ENCODE results near the gene ABAT.
"Not testable (repeated sequence)": the region's sequence is repeated elsewhere in the genome, so short reads cannot be mapped to it uniquely, and the experiment has no call there.

Gene ABAT

GRCh38 chr16:8761078-8761477 lies 86.7 kb downstream of the ABAT start:
- H3K4me1 Mint-ChIP-seq, result no peaks in the 10 kb centered on the region

GRCh38 chr16:8762254-8762653 lies 87.8 kb downstream of the ABAT start:
- no peak overlapping the region for H3K4me3 Mint-ChIP-seq
- DNase-seq, result no peak
- no peaks in the 10 kb centered on the region for H3K4me1 Mint-ChIP-seq
- no peak for ATAC-seq
- no peaks in the 10 kb centered on the region for H3K9me3 Mint-ChIP-seq
- no peak overlapping the region for H3K27ac Mint-ChIP-seq
- no peaks in the 10 kb centered on the region for H3K27me3 Mint-ChIP-seq

More at GRCh38 chr16:8761078-8761477, 86.7 kb downstream of the ABAT start:
- no peak overlapping the region for H3K27ac Mint-ChIP-seq
- DNase-seq (no peak), ATAC-seq (no peak)
- no peak overlapping the region for H3K4me3 Mint-ChIP-seq
- no peaks in the 10 kb centered on the region for H3K27me3 Mint-ChIP-seq
- no peaks in the 10 kb centered on the region for H3K9me3 Mint-ChIP-seq

GRCh38 chr16:8763083-8763482 lies 88.7 kb downstream of the ABAT start:
- H3K4me3 Mint-ChIP-seq, result no peak overlapping the region
- no peak overlapping the region for H3K27ac Mint-ChIP-seq
- H3K4me1 Mint-ChIP-seq, result no peaks in the 10 kb centered on the region
- H3K27me3 Mint-ChIP-seq, result no peaks in the 10 kb centered on the region
- no peaks in the 10 kb centered on the region for H3K9me3 Mint-ChIP-seq
- ATAC-seq (no peak), DNase-seq (no peak)

- Mint-ChIP-seq H3K4me1 (no peaks in the 10 kb centered on the region), H3K9me3 (no peaks in the 10 kb centered on the region), H3K4me3 (no peak overlapping the region), H3K27ac (no peak overlapping the region), H3K27me3 (no peaks in the 10 kb centered on the region)
- DNase-seq (no peak), ATAC-seq (no peak)
These were observed 89.5 kb downstream of the ABAT start for GRCh38 chr16:8763899-8764298.

GRCh38 chr16:8764525-8765250 lies 90.3 kb downstream of the ABAT start:
- Mint-ChIP-seq H3K27me3 (no peaks in the 10 kb centered on the region), H3K4me3 (no peak overlapping the region), H3K9me3 (no peaks in the 10 kb centered on the region), H3K4me1 (no peaks in the 10 kb centered on the region), H3K27ac (no peak overlapping the region)
- DNase-seq (no peak), ATAC-seq (no peak)

GRCh38 chr16:8767176-8767575 lies 92.8 kb downstream of the ABAT start:
- Mint-ChIP-seq H3K27me3 (no peaks in the 10 kb centered on the region), H3K4me3 (no peak overlapping the region), H3K4me1 (no peaks in the 10 kb centered on the region), H3K27ac (peak overlapping the region in 1 of 2 donors; percentile 21), H3K9me3 (no peaks in the 10 kb centered on the region)
- ATAC-seq, result no peak
- DNase-seq, result no peak

- no peak for DNase-seq
- Mint-ChIP-seq H3K9me3 (no peaks in the 10 kb centered on the region), H3K27me3 (no peaks in the 10 kb centered on the region), H3K27ac (no peak overlapping the region), H3K4me1 (no peaks in the 10 kb centered on the region), H3K4me3 (no peak overlapping the region)
- no peak for ATAC-seq
These were observed 93.9 kb downstream of the ABAT start for GRCh38 chr16:8768283-8768682.

GRCh38 chr16:8768692-8769091 lies 94.3 kb downstream of the ABAT start:
- Mint-ChIP-seq H3K4me1 (no peaks in the 10 kb centered on the region), H3K4me3 (no peak overlapping the region), H3K27ac (no peak overlapping the region), H3K27me3 (no peaks in the 10 kb centered on the region), H3K9me3 (no peaks in the 10 kb centered on the region)
- ATAC-seq (no peak), DNase-seq (no peak)

GRCh38 chr16:8773537-8773936 lies 99.1 kb downstream of the ABAT start:
- ATAC-seq, result no peak
- no peak overlapping the region for H3K27ac Mint-ChIP-seq
- H3K27me3 Mint-ChIP-seq, result no peaks in the 10 kb centered on the region
- no peak overlapping the region for H3K4me3 Mint-ChIP-seq
- no peaks in the 10 kb centered on the region for H3K4me1 Mint-ChIP-seq
- no peaks in the 10 kb centered on the region for H3K9me3 Mint-ChIP-seq
- no peak for DNase-seq

- no peak overlapping the region for H3K4me3 Mint-ChIP-seq
- no peaks in the 10 kb centered on the region for H3K4me1 Mint-ChIP-seq
- H3K27me3 Mint-ChIP-seq, result no peaks in the 10 kb centered on the region
- DNase-seq, result no peak
- ATAC-seq, result no peak
- no peaks in the 10 kb centered on the region for H3K9me3 Mint-ChIP-seq
- H3K27ac Mint-ChIP-seq, result no peak overlapping the region
These were observed 99.8 kb downstream of the ABAT start for GRCh38 chr16:8774208-8774607.

- no peak overlapping the region for H3K27ac Mint-ChIP-seq
- H3K9me3 Mint-ChIP-seq, result no peaks in the 10 kb centered on the region
- no peaks in the 10 kb centered on the region for H3K4me1 Mint-ChIP-seq
- no peak overlapping the region for H3K4me3 Mint-ChIP-seq
- no peaks in the 10 kb centered on the region for H3K27me3 Mint-ChIP-seq
- no peak for DNase-seq
- ATAC-seq, result no peak
These were observed 100.9 kb downstream of the ABAT start for GRCh38 chr16:8775359-8775758.

GRCh38 chr16:8776129-8776584 lies 101.7 kb downstream of the ABAT start:
- Mint-ChIP-seq H3K4me1 (no peaks in the 10 kb centered on the region), H3K4me3 (no peak overlapping the region), H3K27me3 (no peaks in the 10 kb centered on the region), H3K9me3 (no peaks in the 10 kb centered on the region), H3K27ac (no peak overlapping the region)
- DNase-seq (no peak), ATAC-seq (no peak)

- no peak overlapping the region for H3K4me3 Mint-ChIP-seq
- H3K27ac Mint-ChIP-seq, result no peak overlapping the region
- H3K27me3 Mint-ChIP-seq, result no peaks in the 10 kb centered on the region
- no peaks in the 10 kb centered on the region for H3K4me1 Mint-ChIP-seq
- DNase-seq (no peak), ATAC-seq (no peak)
- H3K9me3 Mint-ChIP-seq, result no peaks in the 10 kb centered on the region
These were observed 102.8 kb downstream of the ABAT start for GRCh38 chr16:8777217-8777616.

GRCh38 chr16:8781797-8782196 lies 107.4 kb downstream of the ABAT start:
- Mint-ChIP-seq H3K4me1 (no peaks in the 10 kb centered on the region), H3K27me3 (no peaks in the 10 kb centered on the region), H3K27ac (no peak overlapping the region), H3K4me3 (no peak overlapping the region), H3K9me3 (no peaks in the 10 kb centered on the region)
- no peak for DNase-seq
- ATAC-seq, result no peak

GRCh38 chr16:8782673-8783072 lies 108.3 kb downstream of the ABAT start:
- Mint-ChIP-seq H3K27me3 (no peaks in the 10 kb centered on the region), H3K4me3 (no peak overlapping the region), H3K9me3 (no peaks in the 10 kb centered on the region), H3K27ac (peak overlapping the region in 1 of 2 donors; percentile 22), H3K4me1 (no peaks in the 10 kb centered on the region)
- DNase-seq, result no peak
- ATAC-seq, result no peak

GRCh38 chr16:8785408-8785807 lies 111.0 kb downstream of the ABAT start:
- no peaks in the 10 kb centered on the region for H3K27me3 Mint-ChIP-seq
- H3K9me3 Mint-ChIP-seq, result no peaks in the 10 kb centered on the region
- no peak overlapping the region for H3K4me3 Mint-ChIP-seq
- ATAC-seq (no peak), DNase-seq (no peak)
- H3K4me1 Mint-ChIP-seq, result no peaks in the 10 kb centered on the region
- peak overlapping the region in 1 of 2 donors; percentile 93 for H3K27ac Mint-ChIP-seq

GRCh38 chr16:8786316-8786715 lies 111.9 kb downstream of the ABAT start:
- H3K27me3 Mint-ChIP-seq, H3K27ac Mint-ChIP-seq, H3K4me1 Mint-ChIP-seq, ATAC-seq, H3K4me3 Mint-ChIP-seq, H3K9me3 Mint-ChIP-seq, DNase-seq: not testable (repeated sequence)

All from stimulated activated naive CD8-positive, alpha-beta T cell treated with anti-CD3 and anti-CD28 coated beads, Interleukin-15, amount 100 ng/mL, for 72 hours (primary cell).